Neutrophil (primary cell): ENCODE data around the gene OXCT2.

ENCODE experiments used
- H3K27ac ChIP-seq: fragments of 200-600 bp; sonication (generic); 2 replicates; pipeline ENCODE4 v1.5.1; 2016; ENCODE audit warnings: mild to moderate bottlenecking, moderate library complexity
- H3K27me3 ChIP-seq: fragments of 200-600 bp; sonication (generic); 2 replicates; pipeline ENCODE4 v1.6.0; 2016; ENCODE audit warnings: mild to moderate bottlenecking
- H3K36me3 ChIP-seq: fragments of 200-600 bp; sonication (generic); 2 replicates; pipeline ENCODE4 v1.5.1; 2017
- H3K4me1 ChIP-seq, 2 experiments: fragments of 200-600 bp in 1 of 2; sonication (generic) in 1 of 2; 1 replicate in 1 of 2; 2 replicates in 1 of 2; pipeline versions ENCODE4 v1.5.1 to v1.6.1; 2013 to 2016; ENCODE audit warnings: low read depth in 1 of 2, low read length in 1 of 2, mild to moderate bottlenecking in 1 of 2, moderate library complexity in 1 of 2; ENCODE audit not compliant: control insufficient read depth in 1 of 2, insufficient read depth in 1 of 2
- H3K4me3 ChIP-seq, 2 experiments: fragments of 200-600 bp in 1 of 2; sonication (generic) in 1 of 2; 1 replicate in 1 of 2; 2 replicates in 1 of 2; pipeline ENCODE4 v1.5.1; 2013 to 2016; ENCODE audit warnings: low read depth in 1 of 2, low read length in 1 of 2, mild to moderate bottlenecking in 1 of 2, moderate library complexity in 1 of 2
- H3K9me3 ChIP-seq: fragments of 200-600 bp; sonication (generic); 2 replicates; pipeline ENCODE4 v1.5.1; 2016
- CTCF ChIP-seq: fragments of 200-600 bp; sonication (generic); IDR thresholded peaks from 2 replicates; pipeline ENCODE4 v1.5.1; 2016; ENCODE audit warnings: antibody characterized with exemption

The OXCT2 gene

GRCh38 chr1:39761557-39762260 is 9.4 kb downstream of the OXCT2 start:
- no peaks in the 10 kb centered on the region for H3K9me3 ChIP-seq
- H3K4me3 ChIP-seq = no peak overlapping the region
- H3K27ac ChIP-seq = no peak overlapping the region
- H3K27me3 ChIP-seq = no peaks in the 10 kb centered on the region
- peaks cover 27% of the 10 kb centered on the region for H3K36me3 ChIP-seq
- no peak for TF ChIP-seq CTCF
- no peaks in the 10 kb centered on the region for H3K4me1 ChIP-seq

GRCh38 chr1:39761016-39761415 is 10.1 kb downstream of the OXCT2 start:
- Histone ChIP-seq H3K4me3 (no peak overlapping the region), H3K27me3 (no peaks in the 10 kb centered on the region), H3K9me3 (no peaks in the 10 kb centered on the region), H3K36me3 (peaks cover 34% of the 10 kb centered on the region), H3K27ac (no peak overlapping the region), H3K4me1 (no peaks in the 10 kb centered on the region)
- TF ChIP-seq CTCF = no peak

- TF ChIP-seq CTCF = no peak
- Histone ChIP-seq H3K9me3 (no peaks in the 10 kb centered on the region), H3K36me3 (peaks cover 40% of the 10 kb centered on the region), H3K27me3 (no peaks in the 10 kb centered on the region), H3K27ac (no peak overlapping the region), H3K4me3 (no peak overlapping the region), H3K4me1 (no peaks in the 10 kb centered on the region)
These were observed 10.8 kb downstream of the OXCT2 start for GRCh38 chr1:39760074-39761008.

- Histone ChIP-seq H3K9me3 (no peaks in the 10 kb centered on the region), H3K27ac (no peak overlapping the region), H3K36me3 (peaks cover 50% of the 10 kb centered on the region), H3K4me3 (no peak overlapping the region), H3K4me1 (no peaks in the 10 kb centered on the region), H3K27me3 (no peaks in the 10 kb centered on the region)
- no peak for TF ChIP-seq CTCF
These were observed 11.8 kb downstream of the OXCT2 start for GRCh38 chr1:39759436-39759726.

- Histone ChIP-seq H3K36me3 (peaks cover 55% of the 10 kb centered on the region), H3K27me3 (no peaks in the 10 kb centered on the region)
These were observed 12.4 kb downstream of the OXCT2 start for GRCh38 chr1:39758556-39759435.

More at GRCh38 chr1:39758556-39759435, 12.4 kb downstream of the OXCT2 start:
- TF ChIP-seq CTCF = no peak
- Histone ChIP-seq H3K9me3 (no peaks in the 10 kb centered on the region), H3K4me3 (no peak overlapping the region), H3K4me1 (no peaks in the 10 kb centered on the region), H3K27ac (no peak overlapping the region)
